ENCODE measurements around the gene TP53I3. TPM values are rescaled to one million over a fixed set of nuclear protein-coding genes. Genes with fewer than 3 reads are reported as not detected.

The TP53I3 gene
- total RNA-seq, 1 donor from 2014 or later, result 51.7 TPM

- peaks cover 9% of the 10 kb centered on the region for H3K4me1 Mint-ChIP-seq (ENCODE audit: low read depth)
- H3K27me3 Mint-ChIP-seq (ENCODE audit: low read depth), result no peaks in the 10 kb centered on the region
- peaks cover 3% of the 10 kb centered on the region for H3K36me3 Mint-ChIP-seq (ENCODE audit: low read depth)
- H3K4me3 Mint-ChIP-seq (ENCODE audit: unreplicated experiment), result no peak overlapping the region
- H3K9me3 Mint-ChIP-seq (ENCODE audit: low read depth), result peaks cover 2% of the 10 kb centered on the region
- no peak for DNase-seq (ENCODE audit: low spot score)
- H3K27ac Mint-ChIP-seq (ENCODE audit: unreplicated experiment), result no peak overlapping the region
- TF ChIP-seq, protein P1, sequence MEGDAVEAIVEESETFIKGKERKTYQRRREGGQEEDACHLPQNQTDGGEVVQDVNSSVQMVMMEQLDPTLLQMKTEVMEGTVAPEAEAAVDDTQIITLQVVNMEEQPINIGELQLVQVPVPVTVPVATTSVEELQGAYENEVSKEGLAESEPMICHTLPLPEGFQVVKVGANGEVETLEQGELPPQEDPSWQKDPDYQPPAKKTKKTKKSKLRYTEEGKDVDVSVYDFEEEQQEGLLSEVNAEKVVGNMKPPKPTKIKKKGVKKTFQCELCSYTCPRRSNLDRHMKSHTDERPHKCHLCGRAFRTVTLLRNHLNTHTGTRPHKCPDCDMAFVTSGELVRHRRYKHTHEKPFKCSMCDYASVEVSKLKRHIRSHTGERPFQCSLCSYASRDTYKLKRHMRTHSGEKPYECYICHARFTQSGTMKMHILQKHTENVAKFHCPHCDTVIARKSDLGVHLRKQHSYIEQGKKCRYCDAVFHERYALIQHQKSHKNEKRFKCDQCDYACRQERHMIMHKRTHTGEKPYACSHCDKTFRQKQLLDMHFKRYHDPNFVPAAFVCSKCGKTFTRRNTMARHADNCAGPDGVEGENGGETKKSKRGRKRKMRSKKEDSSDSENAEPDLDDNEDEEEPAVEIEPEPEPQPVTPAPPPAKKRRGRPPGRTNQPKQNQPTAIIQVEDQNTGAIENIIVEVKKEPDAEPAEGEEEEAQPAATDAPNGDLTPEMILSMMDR (IDR thresholded peaks at IDR 0.05), result no peak
These were observed 32.8 kb downstream of the TP53I3 start for GRCh38 chr2:24051833-24052232.

- peaks cover 17% of the 10 kb centered on the region for H3K4me1 Mint-ChIP-seq (ENCODE audit: low read depth)
- TF ChIP-seq, protein P1 (IDR thresholded peaks at IDR 0.05), result no peak
- DNase-seq (ENCODE audit: low spot score), result no peak
- H3K36me3 Mint-ChIP-seq (ENCODE audit: low read depth), result peaks cover 3% of the 10 kb centered on the region
- H3K9me3 Mint-ChIP-seq (ENCODE audit: low read depth), result no peaks in the 10 kb centered on the region
- no peak overlapping the region for H3K27ac Mint-ChIP-seq (ENCODE audit: unreplicated experiment)
- H3K4me3 Mint-ChIP-seq (ENCODE audit: unreplicated experiment), result no peak overlapping the region
- H3K27me3 Mint-ChIP-seq (ENCODE audit: low read depth), result no peaks in the 10 kb centered on the region
These were observed 34.3 kb downstream of the TP53I3 start for GRCh38 chr2:24050041-24050979.

DNA sequence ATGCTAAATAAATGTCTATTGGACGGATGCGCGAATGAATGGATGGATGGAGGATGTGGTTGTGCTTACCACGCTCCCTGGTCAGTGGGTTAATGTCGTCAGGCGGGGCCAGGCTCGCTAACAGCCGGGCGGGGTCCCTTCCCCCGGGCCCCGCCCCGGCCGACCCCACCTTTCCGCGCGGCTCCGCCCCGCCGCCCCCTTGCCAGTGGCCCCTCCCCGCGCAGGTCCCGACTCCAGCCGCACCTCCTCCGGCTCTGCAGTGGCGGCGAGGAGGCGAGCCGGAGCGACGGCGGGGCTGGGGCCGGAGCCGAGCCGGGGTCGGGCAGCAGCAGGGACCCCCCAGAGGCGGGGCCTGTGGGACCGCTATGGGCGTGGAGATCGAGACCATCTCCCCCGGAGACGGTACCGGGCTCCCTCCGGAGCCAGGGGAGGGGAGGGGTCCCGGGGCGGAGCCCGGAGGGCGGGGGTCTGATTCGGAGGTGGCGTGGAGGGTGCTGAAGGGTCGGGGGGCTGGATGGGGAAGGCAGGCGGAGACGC is 35.1 kb downstream of the TP53I3 start, which contains the start of gene FKBP1B:
Gene FKBP1B (plus strand): TSS at position 257 of the 537 bp plus-strand sequence. CDS start 109 bp downstream, at position 366.
- Mint-ChIP-seq H3K4me1 (ENCODE audit: low read depth) (peaks cover 21% of the 10 kb centered on the region), H3K27me3 (ENCODE audit: low read depth) (no peaks in the 10 kb centered on the region), H3K4me3 (ENCODE audit: unreplicated experiment) (no peak within 1 kb of the TSS), H3K27ac (ENCODE audit: unreplicated experiment) (no peak within 1 kb of the TSS), H3K9me3 (ENCODE audit: low read depth) (no peaks in the 10 kb centered on the region), H3K36me3 (ENCODE audit: low read depth) (peaks cover 3% of the 10 kb centered on the region)
- DNase-seq (ENCODE audit: low spot score), result no peak
- TF ChIP-seq, protein P1 (IDR thresholded peaks at IDR 0.05), result no peak

- H3K27ac Mint-ChIP-seq (ENCODE audit: unreplicated experiment), result no peak overlapping the region
These were observed 35.7 kb downstream of the TP53I3 start for GRCh38 chr2:24048769-24049484.

More at GRCh38 chr2:24048769-24049484, 35.7 kb downstream of the TP53I3 start:
- no peaks in the 10 kb centered on the region for H3K27me3 Mint-ChIP-seq (ENCODE audit: low read depth)
- TF ChIP-seq, protein P1 (IDR thresholded peaks at IDR 0.05), result no peak
- peaks cover 21% of the 10 kb centered on the region for H3K4me1 Mint-ChIP-seq (ENCODE audit: low read depth)
- H3K4me3 Mint-ChIP-seq (ENCODE audit: unreplicated experiment), result no peak overlapping the region
- no peak for DNase-seq (ENCODE audit: low spot score)
- H3K9me3 Mint-ChIP-seq (ENCODE audit: low read depth), result no peaks in the 10 kb centered on the region
- H3K36me3 Mint-ChIP-seq (ENCODE audit: low read depth), result no peaks in the 10 kb centered on the region
